Stimulated activated CD8-positive, alpha-beta memory T cell treated with anti-CD3 and anti-CD28 coated beads, Interleukin-2, amount 100 ng/mL, for 1 hour (primary cell): Measurements from ENCODE around the gene ZNF777.
A peak's percentile ranks its signal among the peaks of the same experiment; 100 is the strongest.
"Not testable (repeated sequence)": the region's sequence is repeated elsewhere in the genome, so short reads cannot be mapped to it uniquely, and the experiment has no call there.

Source experiments
- DNase-seq, 2 donors: peaks; one replicate each; pipeline ENCODE4 v3.0.0-alpha.2; 2020; ENCODE audit warnings: low read depth in 2 of 2

ZNF777 gene

GRCh38 chr7:149450821-149451220, 10.0 kb downstream of the ZNF777 start:
- DNase-seq, result no peak

- no peak for DNase-seq
These were observed 11.0 kb downstream of the ZNF777 start for GRCh38 chr7:149449897-149450296.

GRCh38 chr7:149448961-149449360, 11.9 kb downstream of the ZNF777 start:
- no peak for DNase-seq

GRCh38 chr7:149446026-149446425, 14.8 kb downstream of the ZNF777 start:
- not testable (repeated sequence) for DNase-seq

- no peak for DNase-seq
These were observed 16.6 kb downstream of the ZNF777 start for GRCh38 chr7:149444287-149444686.

- no peak for DNase-seq
These were observed 17.3 kb downstream of the ZNF777 start for GRCh38 chr7:149443523-149443922.

- DNase-seq, result no peak
These were observed 17.9 kb downstream of the ZNF777 start for GRCh38 chr7:149442924-149443323.

GRCh38 chr7:149440222-149440621, 20.6 kb downstream of the ZNF777 start:
- no peak for DNase-seq

- DNase-seq, result no peak
These were observed 24.5 kb downstream of the ZNF777 start for GRCh38 chr7:149436358-149436757.

- DNase-seq, result no peak
These were observed 27.7 kb downstream of the ZNF777 start for GRCh38 chr7:149433124-149433523.

GRCh38 chr7:149432121-149432691, 28.7 kb downstream of the ZNF777 start:
- DNase-seq, result no peak

GRCh38 chr7:149431486-149432120, 29.3 kb downstream of the ZNF777 start:
- no peak for DNase-seq

GRCh38 chr7:149430192-149430591, 30.7 kb downstream of the ZNF777 start:
- no peak for DNase-seq

GRCh38 chr7:149427893-149428292, 33.0 kb downstream of the ZNF777 start:
- DNase-seq, result no peak

- no peak for DNase-seq
These were observed 33.7 kb downstream of the ZNF777 start for GRCh38 chr7:149427096-149427680.

GRCh38 chr7:149423449-149424110, 37.3 kb downstream of the ZNF777 start:
- no peak for DNase-seq

GRCh38 chr7:149422914-149423301, 38.0 kb downstream of the ZNF777 start:
- no peak for DNase-seq

- peak; percentile 43 to 54 for DNase-seq
These were observed 38.5 kb downstream of the ZNF777 start for GRCh38 chr7:149422162-149422913.

GRCh38 chr7:149420006-149420405, 40.9 kb downstream of the ZNF777 start:
- no peak for DNase-seq

- DNase-seq, result no peak
These were observed 45.3 kb downstream of the ZNF777 start for GRCh38 chr7:149415391-149416071.

- peak in 1 of 2 donors; percentile 29 for DNase-seq
These were observed 46.0 kb downstream of the ZNF777 start for GRCh38 chr7:149414745-149415390.
